ENCODE measurements around the gene IGF2BP2. TPM values are rescaled to one million over a fixed set of nuclear protein-coding genes. Genes with fewer than 3 reads are reported as not detected.
A peak's percentile ranks its signal among the peaks of the same experiment; 100 is the strongest.

IGF2BP2 gene
- total and polyA plus RNA-seq, 2 of the 4 experiments (the other 2 are of a cell fraction): 23.4 to 88.2 TPM

GRCh38 chr3:185733980-185734724 is 90.7 kb downstream of the IGF2BP2 start:
- H3K9me1 ChIP-seq (ENCODE audit: insufficient read depth, low read length): peaks cover 14% of the 10 kb centered on the region
- no peak overlapping the region for H3K18ac ChIP-seq (ENCODE audit: low read depth, low read length)
- H4K20me1 ChIP-seq (ENCODE audit: insufficient read depth, low read length): peaks cover 63% of the 10 kb centered on the region
- peak; percentile 31 for ATAC-seq (ENCODE audit: low read depth)
- peaks cover 20 to 71% of the 10 kb centered on the region in 2 experiments for H3K79me1 ChIP-seq (ENCODE audit: low read depth in 1 of 2, low read length in 2 of 2)
- H3K14ac ChIP-seq (replicated peaks; ENCODE audit: low read depth, low read length): no peak overlapping the region
- in situ Hi-C loops (cut with MboI; ENCODE audit: low sequenced_read_pairs): loop anchor here (10.0 kb wide), 1 partner anchor 191 kb away; no protein-coding TSS in a partner anchor
- peak overlapping the region in 1 of 2 experiments; percentile 20; a peak in 1 of 4 replicates for H4K8ac ChIP-seq (ENCODE audit: low read depth in 2 of 2, low read length in 2 of 2)
- no peak overlapping the region for H2BK5ac ChIP-seq (ENCODE audit: low read depth, low read length, poor library complexity, severe bottlenecking)
- no peak overlapping the region for H3K4me2 ChIP-seq (ENCODE audit: low read depth, low read length)
- no peak overlapping the region; the same call in 1 of the 2 replicates for H2BK20ac ChIP-seq (ENCODE audit: low read depth, low read length)
- no peak for TF ChIP-seq RFX5 (IDR thresholded peaks at IDR 0.05; ENCODE audit: low read depth, low read length)
- TF ChIP-seq CTCF (conservative IDR thresholded peaks at IDR 0.05; ENCODE audit: low read depth, low read length): peak; percentile 79
- peak; percentile 84 for TF ChIP-seq RAD21 (IDR thresholded peaks at IDR 0.05; ENCODE audit: low read length)
- TF ChIP-seq SMC3 (IDR thresholded peaks at IDR 0.05; ENCODE audit: low read depth, low read length): peak; percentile 75
- dilution Hi-C loops (cut with HindIII; ENCODE audit: low sequenced_read_pairs, unreplicated experiment): no loop called here
- H3K36me3 ChIP-seq (ENCODE audit: control insufficient read depth, insufficient read depth, low read length): no peaks in the 10 kb centered on the region
- H3K4ac ChIP-seq (ENCODE audit: low read depth, low read length): 0 out of 2 replicates have a peak overlapping the region, but pooled peaks have one; percentile 34
- BruUV-seq (replicated peaks): no TSS peak
- no peaks in the 10 kb centered on the region for H3K27me3 ChIP-seq (ENCODE audit: control insufficient read depth, insufficient read depth, low read length)
- POLR2A ChIA-PET (ENCODE audit: unreplicated experiment): interaction anchor here (1.0 kb wide), 1 partner anchor 89 kb away, joined by 3 read pairs; no protein-coding TSS in a partner anchor
- peak overlapping the region; percentile 45 for H2BK120ac ChIP-seq (ENCODE audit: low read depth, low read length)
- H3K4me1 ChIP-seq (ENCODE audit: control insufficient read depth, insufficient read depth, low read length): peaks cover 34% of the 10 kb centered on the region
- DNase-seq: peak; percentile 89
- H4K5ac ChIP-seq (ENCODE audit: low read depth, low read length): no peak overlapping the region
- no peak overlapping the region for H3K4me3 ChIP-seq (ENCODE audit: insufficient read depth, low read depth, low read length)
- no peaks in the 10 kb centered on the region for H3K9me3 ChIP-seq (ENCODE audit: control insufficient read depth, insufficient read depth, low read length)
- no peak overlapping the region for H3K56ac ChIP-seq (ENCODE audit: extremely low read depth, insufficient read depth, low read length)
- peak overlapping the region; percentile 76 for H2AK5ac ChIP-seq (ENCODE audit: low read depth, low read length)
- H3K27ac ChIP-seq (ENCODE audit: insufficient read depth, low read length): no peak overlapping the region
- no peak overlapping the region for H2AFZ ChIP-seq (replicated peaks; ENCODE audit: low read length, poor library complexity)
- 0 out of 2 replicates have a peak overlapping the region, but pooled peaks have one; percentile 44 for H3K23ac ChIP-seq (ENCODE audit: low read depth, low read length)
- 0 out of 3 replicates have a peak overlapping the region, but pooled peaks have one; percentile 36 for H2BK15ac ChIP-seq (ENCODE audit: low read depth, low read length)
- no peak overlapping the region for H2AK9ac ChIP-seq (replicated peaks; ENCODE audit: low read depth, low read length, poor library complexity)
- no CpG with 5 or more reads among the region's 10 CpGs for WGBS, 2 experiments (ENCODE audit: extremely low coverage in 2 of 2, insufficient read length in 1 of 2)
- intact Hi-C loops (cut with micrococcal nuclease): loop anchor here (2.0 to 5.0 kb wide), 5 partner anchors 72 to 368 kb away; no protein-coding TSS in a partner anchor
- CTCF ChIA-PET: interaction anchor here (1.0 to 2.5 kb wide), 5 partner anchors 34 to 180 kb away, joined by 3 to 15 read pairs (median 8); no protein-coding TSS in a partner anchor
- no peak overlapping the region for H4K91ac ChIP-seq (ENCODE audit: insufficient read depth, low read depth, low read length)
- H3K9ac ChIP-seq (ENCODE audit: low read depth, low read length): no peak overlapping the region
